LNCaP clone FGC (cell line): ENCODE measurements around the gene NCK1.
"Not testable (repeated sequence)": the region's sequence is repeated elsewhere in the genome, so short reads cannot be mapped to it uniquely, and the experiment has no call there.

Experiments
- DNase-seq: peaks from one replicate; pipeline ENCODE4 v3.0.0-alpha.2; 2011; ENCODE audit warnings: low read depth
- H3K4me3 ChIP-seq: 2 replicates; pipeline ENCODE4 v1.5.1; 2011; ENCODE audit warnings: mild to moderate bottlenecking, low read depth, low read length, control low read depth
- CTCF ChIP-seq: IDR thresholded peaks from 2 replicates; pipeline ENCODE4 v1.5.1; 2012; ENCODE audit warnings: mild to moderate bottlenecking; ENCODE audit not compliant: control insufficient read depth, insufficient read depth; ENCODE audit errors: extremely low read depth

NCK1 gene

DNA sequence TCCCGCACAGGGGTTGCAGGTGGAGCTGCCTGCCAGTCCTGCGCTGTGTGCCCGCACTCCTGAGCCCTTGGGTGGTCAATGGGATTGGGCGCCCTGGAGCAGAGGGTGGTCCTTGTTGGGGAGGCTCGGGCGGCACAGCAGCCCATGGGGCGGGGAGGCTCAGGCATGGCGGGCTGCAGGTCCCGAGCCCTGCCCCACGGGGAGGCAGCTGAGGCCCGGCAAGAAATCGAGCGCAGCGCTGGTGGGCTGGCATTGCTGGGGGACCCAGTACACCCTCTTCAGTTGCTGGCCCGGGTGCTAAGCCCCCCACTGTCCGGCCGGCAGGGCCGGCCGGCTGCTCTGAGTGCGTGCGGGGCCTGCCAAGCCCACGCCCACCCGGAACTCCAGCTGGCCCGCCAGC lies 27.9 kb downstream of the NCK1 start:
- DNase-seq: no peak
- H3K4me3 ChIP-seq: no peak overlapping the region
- no peak for TF ChIP-seq CTCF

DNA sequence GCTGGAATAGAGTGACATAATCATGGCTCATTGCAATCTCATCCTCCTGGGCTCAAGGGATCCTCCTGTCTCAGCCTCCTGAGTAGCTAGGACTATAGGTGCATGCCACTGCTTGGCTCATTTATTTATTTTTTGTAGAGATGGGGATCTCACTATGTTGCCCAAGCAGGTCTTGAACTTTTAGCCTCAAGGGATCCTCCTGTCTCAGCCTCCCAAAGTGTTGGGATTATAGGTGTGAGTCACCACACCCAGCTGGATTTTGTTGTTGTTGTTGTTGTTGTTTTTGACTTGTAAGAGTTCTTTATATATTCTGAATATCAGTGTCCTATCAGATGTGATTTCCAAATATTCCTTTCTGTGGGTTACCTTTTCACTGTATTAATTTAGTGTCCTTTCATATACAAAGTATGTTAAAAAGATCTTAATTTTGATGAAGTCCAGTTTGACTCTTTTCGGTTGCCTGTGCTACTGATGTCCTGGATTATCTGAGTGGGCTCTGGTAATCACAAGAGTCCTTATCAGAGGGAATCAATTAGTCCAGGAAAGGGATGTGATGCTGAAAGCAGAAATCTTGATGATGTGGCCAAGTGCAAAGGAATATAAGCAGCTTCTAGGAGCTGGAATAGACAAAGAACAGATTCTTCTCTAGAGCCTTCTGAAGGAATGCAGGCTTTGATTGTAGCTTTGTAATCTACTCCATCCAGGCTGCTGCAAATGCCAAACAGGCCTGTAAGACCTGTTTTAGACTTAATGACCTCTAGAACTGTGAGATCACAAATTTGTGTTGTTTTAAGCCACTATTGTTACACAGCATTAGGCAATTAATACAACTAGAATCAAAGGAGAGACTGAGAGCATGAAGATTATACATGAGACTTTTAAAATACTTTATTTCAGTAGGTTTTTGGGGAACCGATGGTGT lies 30.2 kb downstream of the NCK1 start:
- no peak overlapping the region for H3K4me3 ChIP-seq
- DNase-seq: no peak
- TF ChIP-seq CTCF: no peak

- DNase-seq: no peak
- no peak overlapping the region for H3K4me3 ChIP-seq
- no peak for TF ChIP-seq CTCF
Measured at GRCh38 chr3:136893848-136894443, 31.9 kb downstream of the NCK1 start.

GRCh38 chr3:136897171-136897570 lies 35.2 kb downstream of the NCK1 start:
- H3K4me3 ChIP-seq, DNase-seq: not testable (repeated sequence)

GRCh38 chr3:136898549-136898948 lies 36.5 kb downstream of the NCK1 start:
- peak; percentile 28 for DNase-seq
- no peak for TF ChIP-seq CTCF
- H3K4me3 ChIP-seq: no peak overlapping the region

- DNase-seq: no peak
- TF ChIP-seq CTCF: no peak
- no peak overlapping the region for H3K4me3 ChIP-seq
Measured at GRCh38 chr3:136898954-136899353, 36.9 kb downstream of the NCK1 start.

DNA sequence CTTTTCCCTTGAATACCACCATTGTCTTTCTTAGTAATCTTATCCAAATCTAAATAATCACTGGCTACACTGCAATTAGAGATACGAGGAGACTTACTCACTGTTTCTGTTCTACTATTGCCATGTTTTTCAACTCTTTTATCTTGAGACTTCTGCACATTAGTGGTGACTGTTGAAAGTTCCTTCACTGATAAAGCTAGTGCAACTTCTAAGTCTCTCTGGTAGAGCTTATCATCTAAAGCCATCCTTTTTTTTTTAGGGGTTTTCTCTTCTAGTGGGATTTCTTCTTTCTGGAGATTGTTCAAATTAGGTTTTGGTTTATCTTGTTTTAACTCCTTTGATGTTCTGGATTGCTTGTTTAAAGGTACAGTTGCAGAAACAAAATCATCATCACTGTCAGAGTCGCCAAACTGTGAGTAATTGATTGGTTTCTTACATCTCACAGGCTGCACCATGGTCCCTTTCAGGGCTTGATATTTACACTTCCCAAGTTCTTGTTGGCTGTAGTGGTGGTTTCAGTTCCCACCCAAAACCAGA lies 37.7 kb downstream of the NCK1 start:
- TF ChIP-seq CTCF: no peak
- DNase-seq: no peak
- H3K4me3 ChIP-seq: no peak overlapping the region

GRCh38 chr3:136900694-136901093 lies 38.7 kb downstream of the NCK1 start:
- H3K4me3 ChIP-seq, DNase-seq: not testable (repeated sequence)
